Skeletal muscle tissue (tissue), 4 donors: Measurements from ENCODE around the gene USP3. TPM values are rescaled to one million over a fixed set of nuclear protein-coding genes. Genes with fewer than 3 reads are reported as not detected.
"Not testable (repeated sequence)": the region's sequence is repeated elsewhere in the genome, so short reads cannot be mapped to it uniquely, and the experiment has no call there.

Source experiments
- H3K27ac ChIP-seq: one replicate; pipeline ENCODE4 v1.7.0; 2013; ENCODE audit warnings: mild to moderate bottlenecking, low read depth, low read length, inconsistent platforms
- H3K27me3 ChIP-seq, 3 donors: one replicate each; pipeline ENCODE4 v1.7.0; 2013; ENCODE audit warnings: low read length in 3 of 3; ENCODE audit not compliant: control insufficient read depth in 3 of 3, insufficient read depth in 3 of 3
- H3K36me3 ChIP-seq, 3 donors: one replicate each; pipeline ENCODE4 v1.7.0; 2013; ENCODE audit warnings: low read length in 3 of 3; ENCODE audit not compliant: control insufficient read depth in 3 of 3, insufficient read depth in 3 of 3
- H3K4me1 ChIP-seq, 3 donors: one replicate each; pipeline ENCODE4 v1.7.0; 2013; ENCODE audit warnings: low read length in 3 of 3, mild to moderate bottlenecking in 3 of 3; ENCODE audit not compliant: control insufficient read depth in 3 of 3, insufficient read depth in 3 of 3
- H3K4me3 ChIP-seq, 3 donors: one replicate each; pipeline ENCODE4 v1.7.0; 2013; ENCODE audit warnings: low read length in 3 of 3
- H3K9ac ChIP-seq, 3 donors: one replicate each; pipeline ENCODE4 v1.7.0; 2013; ENCODE audit warnings: low read length in 3 of 3, mild to moderate bottlenecking in 3 of 3, moderate library complexity in 2 of 3, low read depth in 1 of 3
- H3K9me3 ChIP-seq, 3 donors: one replicate each; pipeline ENCODE4 v1.7.0; 2013; ENCODE audit warnings: low read length in 3 of 3; ENCODE audit not compliant: control insufficient read depth in 3 of 3
- total RNA-seq: library from RNA; depleted of rRNA; stranded (reverse); fragments of >200 nt; gene quantifications from one replicate; pipeline ENCODE4 v1.2.3, GENCODE V29; 2014
- donor health status: Osteomylitis.

The USP3 gene
- total RNA-seq, 1 donor from 2014 or later = 33.4 TPM

DNA sequence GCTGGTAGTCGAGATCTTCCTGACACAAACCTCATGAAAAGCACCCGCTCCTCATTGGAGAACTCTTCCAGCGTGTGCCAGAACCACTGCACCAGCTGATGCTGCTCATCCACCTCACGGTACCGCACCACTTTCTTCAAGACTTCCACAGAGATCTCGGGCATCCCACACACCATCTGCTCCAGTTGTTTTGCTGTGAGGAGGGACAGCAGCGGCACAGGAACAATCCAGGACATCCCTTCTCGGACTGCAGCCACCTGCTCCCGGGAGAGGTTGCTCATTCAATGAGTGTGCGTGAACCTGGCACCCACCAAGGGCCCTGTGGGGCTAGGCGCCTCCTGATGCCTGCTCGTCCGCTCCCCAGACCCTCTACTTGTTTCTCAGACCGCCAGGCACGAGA lies 107.9 kb downstream of the USP3 start:
- no peak overlapping the region for H3K27ac ChIP-seq
- no peak overlapping the region for H3K9ac ChIP-seq
- H3K36me3 ChIP-seq = peaks cover 48 to 66% (median 63%) of the 10 kb centered on the region in 3 donors

DNA sequence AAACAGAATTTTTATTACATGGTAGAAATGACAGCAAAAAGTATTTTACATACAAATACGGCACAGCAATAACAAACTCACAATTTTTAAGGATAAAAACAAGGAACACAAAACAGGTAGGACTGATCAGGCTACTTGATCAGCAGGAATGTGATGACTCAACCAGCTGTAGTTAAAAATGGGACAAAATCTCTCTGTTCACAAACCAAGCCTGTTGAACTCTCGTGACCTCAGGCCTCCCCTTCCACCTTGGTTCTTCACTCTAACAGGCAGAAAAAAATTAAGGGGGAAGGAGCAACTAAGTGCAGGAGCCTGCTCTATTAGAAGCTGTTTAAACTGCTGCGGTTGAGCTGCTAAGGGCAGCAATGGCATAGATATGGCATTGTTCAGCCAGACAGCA lies 111.5 kb downstream of the USP3 start:
- H3K9ac ChIP-seq = no peak overlapping the region
- no peak overlapping the region for H3K4me3 ChIP-seq
- H3K4me1 ChIP-seq = peaks cover under 1 to 12% (median 6%) of the 10 kb centered on the region in 3 donors
- H3K27me3 ChIP-seq = no peaks in the 10 kb centered on the region
- H3K36me3 ChIP-seq = peaks cover 27 to 43% (median 40%) of the 10 kb centered on the region in 3 donors
- no peak overlapping the region for H3K27ac ChIP-seq
- H3K9me3 ChIP-seq = no peaks in the 10 kb centered on the region

More for the DNA sequence above, 107.9 kb downstream of the USP3 start:
- Histone ChIP-seq H3K9me3 (no peaks in the 10 kb centered on the region), H3K27me3 (no peaks in the 10 kb centered on the region), H3K4me3 (no peak overlapping the region), H3K4me1 (peaks cover 10 to 19% (median 15%) of the 10 kb centered on the region in 3 donors)

- not testable (repeated sequence) for H3K9ac ChIP-seq, H3K27me3 ChIP-seq, H3K9me3 ChIP-seq, H3K4me3 ChIP-seq, H3K27ac ChIP-seq, H3K4me1 ChIP-seq
- H3K36me3 ChIP-seq = peaks cover 27 to 37% (median 31%) of the 10 kb centered on the region in 3 donors
Observed at GRCh38 chr15:63617147-63617546, 112.8 kb downstream of the USP3 start.

GRCh38 chr15:63617627-63618026 lies 113.2 kb downstream of the USP3 start:
- not testable (repeated sequence) for H3K9ac ChIP-seq, H3K4me1 ChIP-seq, H3K27me3 ChIP-seq, H3K9me3 ChIP-seq, H3K4me3 ChIP-seq, H3K27ac ChIP-seq
- H3K36me3 ChIP-seq = peaks cover 27 to 35% (median 31%) of the 10 kb centered on the region in 3 donors

DNA sequence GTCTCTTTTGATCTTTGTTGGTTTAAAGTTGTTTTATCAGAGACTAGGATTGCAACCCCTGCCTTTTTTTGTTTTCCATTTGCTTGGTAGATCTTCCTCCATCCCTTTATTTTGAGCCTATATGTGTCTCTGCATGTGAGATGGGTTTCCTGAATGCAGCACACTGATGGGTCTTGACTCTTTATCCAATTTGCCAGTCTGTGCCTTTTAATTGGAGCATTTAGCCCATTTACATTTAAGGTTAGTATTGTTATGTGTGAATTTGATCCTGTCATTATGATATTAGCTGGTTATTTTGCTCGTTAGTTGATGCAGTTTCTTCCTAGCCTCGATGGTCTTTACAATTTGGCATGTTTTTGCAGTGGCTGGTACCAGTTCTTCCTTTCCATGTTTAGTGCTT lies 116.4 kb downstream of the USP3 start:
- not testable (repeated sequence) for H3K27ac ChIP-seq, H3K27me3 ChIP-seq, H3K4me1 ChIP-seq, H3K4me3 ChIP-seq, H3K9me3 ChIP-seq, H3K9ac ChIP-seq
- H3K36me3 ChIP-seq = peaks cover 33 to 44% (median 39%) of the 10 kb centered on the region in 3 donors

DNA sequence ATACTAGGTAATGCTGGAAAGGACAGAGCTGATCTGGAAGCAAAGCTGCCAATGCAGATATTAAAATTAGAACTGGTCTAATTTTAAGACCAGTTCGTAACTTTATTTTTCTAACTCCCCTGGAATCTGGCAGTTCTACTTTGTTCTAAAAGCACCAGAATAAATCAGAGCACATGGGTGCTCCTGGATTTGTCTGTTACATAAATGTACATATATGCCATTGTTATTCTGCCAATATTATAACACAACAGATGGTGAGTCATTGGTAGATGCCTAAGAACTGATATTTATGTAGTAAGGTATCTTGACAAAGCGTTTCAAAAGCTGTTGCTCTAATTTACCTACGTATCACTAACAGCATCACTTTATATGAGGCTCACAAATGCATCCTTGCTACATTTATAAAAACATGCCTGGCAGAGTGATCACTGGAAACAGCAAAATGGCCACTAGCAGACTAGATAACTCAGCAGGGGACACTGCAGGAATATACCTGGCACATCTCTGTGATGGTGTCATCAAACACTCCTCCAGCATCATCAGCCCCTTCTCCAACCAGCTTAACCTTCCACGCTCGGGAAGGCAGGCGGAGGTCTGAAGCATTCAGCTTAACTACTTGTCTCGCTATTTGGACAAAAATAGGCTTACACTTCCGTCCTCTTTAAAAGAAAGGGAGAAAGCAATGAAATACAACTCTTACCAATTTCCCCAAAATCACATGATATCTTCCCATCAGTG lies 119.0 kb downstream of the USP3 start:
- Histone ChIP-seq H3K9ac (no peak overlapping the region), H3K27ac (no peak overlapping the region), H3K36me3 (peaks cover 40 to 53% (median 50%) of the 10 kb centered on the region in 3 donors)

GRCh38 chr15:63626955-63627354 lies 122.6 kb downstream of the USP3 start:
- peaks cover 47 to 78% (median 74%) of the 10 kb centered on the region in 3 donors for H3K36me3 ChIP-seq
- no peaks in the 10 kb centered on the region for H3K27me3 ChIP-seq
- no peak overlapping the region for H3K4me3 ChIP-seq
- no peak overlapping the region for H3K27ac ChIP-seq
- H3K4me1 ChIP-seq = no peaks in the 10 kb centered on the region
- H3K9me3 ChIP-seq = no peaks in the 10 kb centered on the region
- no peak overlapping the region for H3K9ac ChIP-seq

More for the DNA sequence above, 119.0 kb downstream of the USP3 start:
- Histone ChIP-seq H3K4me1 (no peaks in the 10 kb centered on the region), H3K9me3 (no peaks in the 10 kb centered on the region), H3K4me3 (no peak overlapping the region), H3K27me3 (no peaks in the 10 kb centered on the region)

DNA sequence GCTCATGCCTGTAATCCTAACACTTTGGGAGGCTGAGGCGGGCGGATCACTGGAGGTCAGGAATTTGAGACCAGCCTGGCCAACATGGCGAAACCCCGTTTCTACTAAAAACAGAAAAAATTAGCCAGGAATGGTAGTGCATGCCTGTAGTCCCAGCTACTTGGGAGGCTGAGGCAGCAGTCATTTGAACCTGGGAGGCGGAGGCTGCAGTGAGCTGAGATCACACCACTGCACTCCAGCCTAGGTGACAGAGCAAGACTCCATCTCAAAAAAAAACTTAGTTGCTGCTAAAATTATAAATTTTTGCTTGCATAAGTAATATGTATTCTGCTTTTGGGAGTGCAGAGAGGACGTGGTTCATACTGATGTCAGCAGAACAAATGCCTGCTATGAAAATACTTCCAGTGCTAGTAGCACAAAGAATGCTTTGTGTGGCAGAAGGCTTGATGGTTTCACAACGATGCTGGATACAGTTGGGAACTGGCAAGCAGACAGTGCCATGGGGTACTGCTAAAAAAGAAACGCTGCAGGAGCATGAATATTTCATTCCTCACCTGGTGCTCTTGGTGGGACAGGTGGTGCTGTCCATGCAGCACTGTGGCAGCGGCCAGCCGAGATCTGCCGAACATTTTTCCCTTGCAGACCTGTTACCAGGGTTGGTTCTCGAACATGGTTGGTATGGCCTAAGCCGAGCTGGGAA lies 123.9 kb downstream of the USP3 start:
- H3K9me3 ChIP-seq = no peaks in the 10 kb centered on the region
- H3K9ac ChIP-seq = no peak overlapping the region

DNA sequence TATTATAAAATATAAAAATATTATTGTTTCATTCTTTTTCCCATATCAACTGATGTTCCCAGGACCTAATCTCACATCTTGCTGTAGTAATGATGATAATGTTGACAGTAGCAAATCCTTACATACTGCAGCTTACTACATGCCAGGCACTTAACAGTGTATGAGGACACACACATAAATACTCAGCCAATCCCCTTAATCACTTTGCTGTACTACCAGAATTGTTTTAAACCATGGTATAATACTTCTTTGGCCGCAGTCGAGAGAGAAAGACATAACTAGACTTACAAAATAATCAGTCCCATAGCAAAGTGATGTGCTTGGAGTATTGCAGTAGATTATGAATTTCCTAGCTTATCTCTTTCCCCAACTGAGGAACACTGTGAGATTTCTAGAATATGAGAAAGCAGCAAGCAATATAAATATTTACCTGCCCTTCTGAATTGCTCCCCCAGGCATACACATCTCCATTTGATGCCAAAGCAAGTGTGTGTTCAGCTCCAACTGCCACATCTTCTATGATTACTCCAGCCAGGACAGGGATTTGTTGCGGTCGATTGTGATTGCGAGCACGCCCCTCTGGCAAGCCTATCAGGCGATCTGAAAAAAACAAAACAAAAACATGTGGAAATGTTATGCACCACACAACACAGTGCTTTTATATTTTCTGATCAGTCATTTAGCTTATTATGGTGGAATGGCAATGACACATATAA lies 125.8 kb downstream of the USP3 start:
- H3K36me3 ChIP-seq = peaks cover 45 to 81% (median 73%) of the 10 kb centered on the region in 3 donors
- H3K9ac ChIP-seq = no peak overlapping the region

More for the DNA sequence above, 123.9 kb downstream of the USP3 start:
- H3K27ac ChIP-seq = no peak overlapping the region
- H3K4me1 ChIP-seq = no peaks in the 10 kb centered on the region
- H3K4me3 ChIP-seq = no peak overlapping the region
- no peaks in the 10 kb centered on the region for H3K27me3 ChIP-seq
- H3K36me3 ChIP-seq = peaks cover 46 to 83% (median 75%) of the 10 kb centered on the region in 3 donors

More for the DNA sequence above, 125.8 kb downstream of the USP3 start:
- Histone ChIP-seq H3K27me3 (no peaks in the 10 kb centered on the region), H3K4me3 (no peak overlapping the region), H3K4me1 (no peaks in the 10 kb centered on the region), H3K27ac (no peak overlapping the region), H3K9me3 (no peaks in the 10 kb centered on the region)
